ENCODE results near the gene GALNT18.

Gene GALNT18

GRCh38 chr11:11444804-11445131 lies 177.0 kb downstream of the GALNT18 start:
- TF ChIP-seq EZH2phosphoT487 (conservative IDR thresholded peaks at IDR 0.05; ENCODE audit: low read length): no peak
- TF ChIP-seq CTCF (IDR thresholded peaks at IDR 0.05; ENCODE audit: insufficient read depth, low read length, poor library complexity, severe bottlenecking): no peak
- no peak overlapping the region for H3K4me3 ChIP-seq (ENCODE audit: insufficient read depth, low read length, poor library complexity, severe bottlenecking)
- no peaks in the 10 kb centered on the region for H3K79me2 ChIP-seq (ENCODE audit: insufficient read depth, low read length)
- no peaks in the 10 kb centered on the region for H3K9me2 ChIP-seq (replicated peaks; ENCODE audit: insufficient read depth, low read length)
- H3K27me3 ChIP-seq (ENCODE audit: low read length): no peaks in the 10 kb centered on the region
- no peak overlapping the region for H3K27ac ChIP-seq (ENCODE audit: low read depth, low read length)
- no peaks in the 10 kb centered on the region for H3F3A ChIP-seq (ENCODE audit: insufficient read depth)
- H3K36me3 ChIP-seq (ENCODE audit: low read length): no peaks in the 10 kb centered on the region
- H2AFZ ChIP-seq (ENCODE audit: low read depth, low read length, severe bottlenecking): no peak overlapping the region
- H3K4me2 ChIP-seq (ENCODE audit: low read depth, low read length, poor library complexity, severe bottlenecking): no peak overlapping the region
- H3K9ac ChIP-seq (ENCODE audit: low read length): no peak overlapping the region
- no peaks in the 10 kb centered on the region for H3K9me3 ChIP-seq (ENCODE audit: insufficient read depth, low read length)
- no peaks in the 10 kb centered on the region for H4K20me1 ChIP-seq (ENCODE audit: low read depth, low read length)

DNA sequence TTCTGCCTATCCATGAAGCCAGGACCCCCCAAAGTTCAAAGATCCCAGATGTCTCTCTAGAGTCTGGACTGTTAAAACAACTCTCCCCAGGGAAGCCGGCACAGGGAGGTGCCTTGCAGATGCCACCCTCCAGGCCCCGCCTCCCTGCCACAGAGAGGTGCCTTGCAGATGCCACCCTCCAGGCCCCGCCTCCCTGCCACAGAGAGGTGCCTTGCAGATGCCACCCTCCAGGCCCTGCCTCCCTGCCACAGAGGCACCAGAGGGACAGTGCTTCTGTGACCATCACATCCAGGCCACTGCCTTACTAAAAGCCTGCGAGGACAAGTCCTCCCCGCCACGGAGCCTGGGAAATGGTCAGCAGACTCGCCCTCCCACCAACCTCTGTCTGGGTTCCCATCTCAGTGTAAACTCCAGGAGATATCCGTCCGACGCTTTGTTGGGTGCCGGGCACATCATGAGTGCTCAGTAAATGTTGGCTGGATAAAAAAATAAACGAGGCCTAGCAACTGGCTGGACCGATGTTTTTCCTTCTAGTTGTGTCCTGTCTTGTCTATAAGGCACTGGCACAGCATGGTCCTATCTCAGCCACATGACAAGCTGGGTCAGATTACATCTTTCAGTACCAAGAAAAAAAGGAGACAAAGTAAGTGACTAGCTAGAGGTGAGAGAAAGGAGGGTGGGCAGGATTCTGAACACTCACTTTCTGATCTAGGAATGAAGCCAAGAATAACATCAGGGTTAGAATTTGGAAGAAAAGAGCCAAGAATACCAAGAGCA lies 177.6 kb downstream of the GALNT18 start:
- Histone ChIP-seq H3K9ac (ENCODE audit: low read length) (no peak overlapping the region), H4K20me1 (ENCODE audit: low read depth, low read length) (no peaks in the 10 kb centered on the region), H3K79me2 (ENCODE audit: insufficient read depth, low read length) (no peaks in the 10 kb centered on the region), H3K36me3 (ENCODE audit: low read length) (no peaks in the 10 kb centered on the region), H3K4me2 (ENCODE audit: low read depth, low read length, poor library complexity, severe bottlenecking) (no peak overlapping the region), H3K27me3 (ENCODE audit: low read length) (no peaks in the 10 kb centered on the region), H3F3A (ENCODE audit: insufficient read depth) (no peaks in the 10 kb centered on the region), H3K4me3 (ENCODE audit: insufficient read depth, low read length, poor library complexity, severe bottlenecking) (no peak overlapping the region), H3K9me2 (replicated peaks; ENCODE audit: insufficient read depth, low read length) (no peaks in the 10 kb centered on the region), H3K9me3 (ENCODE audit: insufficient read depth, low read length) (no peaks in the 10 kb centered on the region), H3K27ac (ENCODE audit: low read depth, low read length) (no peak overlapping the region), H2AFZ (ENCODE audit: low read depth, low read length, severe bottlenecking) (no peak overlapping the region)
- TF ChIP-seq CTCF (IDR thresholded peaks at IDR 0.05; ENCODE audit: insufficient read depth, low read length, poor library complexity, severe bottlenecking) (no peak), EZH2phosphoT487 (conservative IDR thresholded peaks at IDR 0.05; ENCODE audit: low read length) (no peak)

GRCh38 chr11:11442791-11443190 lies 179.0 kb downstream of the GALNT18 start:
- Histone ChIP-seq H3K4me3 (ENCODE audit: insufficient read depth, low read length, poor library complexity, severe bottlenecking) (no peak overlapping the region), H3K27ac (ENCODE audit: low read depth, low read length) (no peak overlapping the region), H3K4me2 (ENCODE audit: low read depth, low read length, poor library complexity, severe bottlenecking) (no peak overlapping the region), H3K36me3 (ENCODE audit: low read length) (no peaks in the 10 kb centered on the region), H4K20me1 (ENCODE audit: low read depth, low read length) (no peaks in the 10 kb centered on the region), H3K27me3 (ENCODE audit: low read length) (no peaks in the 10 kb centered on the region), H2AFZ (ENCODE audit: low read depth, low read length, severe bottlenecking) (no peak overlapping the region), H3K9ac (ENCODE audit: low read length) (no peak overlapping the region), H3K79me2 (ENCODE audit: insufficient read depth, low read length) (no peaks in the 10 kb centered on the region), H3K9me3 (ENCODE audit: insufficient read depth, low read length) (no peaks in the 10 kb centered on the region), H3K9me2 (replicated peaks; ENCODE audit: insufficient read depth, low read length) (no peaks in the 10 kb centered on the region), H3F3A (ENCODE audit: insufficient read depth) (no peaks in the 10 kb centered on the region)
- TF ChIP-seq EZH2phosphoT487 (conservative IDR thresholded peaks at IDR 0.05; ENCODE audit: low read length) (no peak), CTCF (IDR thresholded peaks at IDR 0.05; ENCODE audit: insufficient read depth, low read length, poor library complexity, severe bottlenecking) (no peak)

All from SU-DHL-6 (cell line).